GM18519 (cell line): ENCODE measurements around the gene WFDC2.

Experiments
- ATAC-seq: cut with Tn5 transposase; IDR thresholded peaks from one replicate; pipeline ENCODE4 v1.9.1; 2021; ENCODE audit warnings: mild to moderate bottlenecking, moderate library complexity; ENCODE audit not compliant: unreplicated experiment, low FRiP score

WFDC2 gene

DNA sequence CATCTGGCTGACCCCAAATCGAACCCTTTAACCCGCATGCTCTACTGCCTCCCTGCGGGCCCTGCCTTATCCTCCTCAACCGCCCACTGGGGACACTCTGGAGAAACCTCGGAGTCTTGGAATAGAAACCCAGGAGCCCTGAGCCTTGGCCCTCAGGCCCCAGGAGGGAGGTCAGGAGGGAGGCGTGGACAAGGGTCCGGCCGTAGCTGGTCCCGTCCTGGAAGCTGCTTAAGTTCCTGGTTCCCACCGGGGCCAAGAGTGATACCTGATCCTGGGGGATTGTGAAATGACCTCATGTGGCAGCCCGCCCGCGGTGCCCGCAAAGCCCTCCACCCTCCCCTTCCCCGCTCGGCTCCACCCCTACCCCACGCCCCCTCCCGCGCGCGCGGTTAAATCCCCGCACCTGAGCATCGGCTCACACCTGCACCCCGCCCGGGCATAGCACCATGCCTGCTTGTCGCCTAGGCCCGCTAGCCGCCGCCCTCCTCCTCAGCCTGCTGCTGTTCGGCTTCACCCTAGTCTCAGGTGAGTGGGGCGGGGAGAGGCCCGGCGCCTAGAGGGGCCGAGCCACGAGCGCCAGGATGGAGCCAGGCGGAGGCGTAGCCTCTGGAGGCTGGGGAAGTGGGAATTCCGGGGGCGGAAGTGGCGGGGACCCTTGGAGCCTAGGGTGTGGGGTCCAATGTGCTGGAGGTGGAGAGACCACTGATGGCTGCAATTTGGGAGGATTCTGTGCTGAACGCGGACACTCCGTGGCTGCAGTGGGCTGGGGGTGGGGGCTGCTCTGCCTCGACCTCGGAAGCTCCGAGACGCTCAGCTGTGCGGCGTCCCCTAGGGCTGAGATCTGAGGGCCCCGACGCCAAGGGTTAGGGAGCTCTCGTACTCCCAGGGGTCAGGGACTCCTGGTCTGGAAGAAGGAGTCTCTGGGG is at the start of gene WFDC2:
Gene WFDC2, plus strand, starts transcription at position 418 of the 926 bp plus-strand sequence. Its CDS starts 29 bp downstream, at position 447.
- ATAC-seq: no peak

DNA sequence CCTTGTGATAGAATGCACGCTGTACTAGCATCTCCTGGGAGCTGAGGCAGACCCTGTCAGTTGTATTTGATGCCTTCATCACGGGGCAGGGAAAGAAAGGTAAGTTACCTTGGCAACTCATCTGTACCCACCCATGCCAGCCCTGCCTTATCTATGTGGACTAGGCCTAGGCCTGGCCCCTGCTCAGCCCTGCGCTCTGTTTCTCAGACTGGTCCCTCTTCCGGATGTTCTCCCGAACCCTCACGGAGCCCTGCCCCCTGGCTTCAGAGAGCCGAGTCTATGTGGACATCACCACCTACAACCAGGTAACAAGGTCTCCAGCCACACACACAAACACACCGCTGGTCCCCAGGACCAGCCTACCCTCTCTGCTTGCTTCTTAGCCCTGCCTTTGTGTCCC is 49.4 kb upstream of the WFDC2 start:
- no peak for ATAC-seq

GRCh38 chr20:45423700-45424099 is 45.9 kb upstream of the WFDC2 start:
- ATAC-seq: no peak

GRCh38 chr20:45425561-45425960 is 44.0 kb upstream of the WFDC2 start:
- no peak for ATAC-seq

- no peak for ATAC-seq
Measured at GRCh38 chr20:45426320-45427016, 43.1 kb upstream of the WFDC2 start.

DNA sequence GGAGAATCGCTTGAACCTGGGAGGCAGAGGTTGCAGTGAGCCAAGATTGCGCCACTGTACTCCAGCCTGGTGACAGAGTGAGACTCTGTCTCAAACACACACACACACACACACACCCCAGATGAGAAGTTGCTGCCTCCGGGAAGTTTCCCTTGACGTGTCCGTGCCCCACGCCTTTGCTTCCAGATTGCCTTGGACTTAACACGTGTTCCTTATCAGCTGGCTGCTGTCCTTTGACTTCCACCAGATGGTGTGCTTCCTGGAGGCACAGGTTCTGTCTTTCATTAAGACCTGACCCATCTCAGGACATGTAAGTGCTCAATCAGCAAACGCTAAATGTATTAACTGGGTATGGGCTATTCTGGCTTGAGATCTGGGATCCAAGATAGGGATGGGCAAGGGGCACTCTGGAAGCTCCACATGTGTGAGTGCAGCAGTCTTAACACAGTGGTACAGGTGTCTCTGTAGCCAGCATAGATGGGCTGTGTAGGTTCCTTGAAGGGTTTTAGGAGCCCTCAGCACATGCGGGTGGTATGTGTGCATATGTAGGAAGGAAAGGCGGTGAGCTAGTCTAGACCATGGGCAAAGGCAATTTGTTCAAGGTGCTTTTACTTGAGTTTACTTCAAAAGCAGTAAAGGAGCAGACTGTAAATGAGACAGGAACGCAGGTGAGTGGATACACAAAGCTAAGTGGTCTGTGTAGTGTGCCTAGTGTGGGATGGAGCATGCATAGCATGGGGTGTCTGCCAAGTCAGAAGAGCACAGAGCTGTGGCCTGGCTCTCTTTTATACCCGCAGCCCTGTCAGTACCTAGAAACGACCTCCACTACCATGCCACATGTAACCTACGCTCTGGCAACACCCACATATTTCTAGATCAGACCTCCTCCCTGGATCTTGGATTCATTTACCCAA is 42.1 kb upstream of the WFDC2 start:
- ATAC-seq: no peak

DNA sequence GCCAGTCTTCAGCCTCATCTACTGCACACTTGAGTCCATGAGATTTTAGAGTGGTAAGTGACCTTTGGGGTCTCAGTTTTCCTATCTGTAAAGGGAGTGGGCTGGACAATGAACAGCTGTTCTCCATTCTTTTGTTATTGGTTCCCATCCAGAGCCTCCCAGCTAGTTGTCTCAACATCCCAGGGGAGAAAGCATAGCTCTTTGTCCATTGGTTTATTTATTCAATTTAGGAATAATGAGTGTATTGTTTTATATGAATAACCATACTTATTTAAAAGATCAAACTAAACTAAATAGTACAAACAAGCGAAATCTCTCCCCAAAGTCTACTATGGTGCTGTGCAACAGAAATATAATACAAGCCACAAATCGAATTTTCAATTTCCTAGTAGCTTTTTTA is 39.9 kb upstream of the WFDC2 start:
- no peak for ATAC-seq

GRCh38 chr20:45432294-45432693 is 37.3 kb upstream of the WFDC2 start:
- no peak for ATAC-seq

- ATAC-seq: no peak
Measured at GRCh38 chr20:45433316-45433715, 36.2 kb upstream of the WFDC2 start.

GRCh38 chr20:45433976-45434375 is 35.6 kb upstream of the WFDC2 start:
- no peak for ATAC-seq

GRCh38 chr20:45436732-45437485 is 32.6 kb upstream of the WFDC2 start:
- ATAC-seq: peak; percentile 46

DNA sequence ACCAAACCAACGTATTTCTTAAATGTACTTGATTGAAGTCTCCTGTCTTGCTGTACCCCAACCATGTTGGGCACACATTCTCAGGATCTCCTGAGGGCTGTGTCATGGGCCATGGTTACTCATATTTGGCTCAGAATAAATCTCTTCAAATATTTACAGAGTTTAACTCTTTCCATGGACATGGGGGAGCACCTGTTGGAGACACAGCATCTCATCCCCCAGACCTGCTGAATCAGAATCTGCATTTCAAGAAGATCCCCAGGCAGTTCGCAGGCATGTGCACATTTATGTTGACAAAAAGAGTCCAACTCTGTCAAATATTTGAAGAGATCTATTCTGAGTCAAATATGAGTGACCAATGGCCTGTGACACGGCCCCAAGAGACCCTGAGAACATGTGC is 29.1 kb upstream of the WFDC2 start:
- ATAC-seq: no peak

- ATAC-seq: no peak
Measured at GRCh38 chr20:45440891-45441685, 28.5 kb upstream of the WFDC2 start.

- ATAC-seq: no peak
Measured at GRCh38 chr20:45441746-45442145, 27.8 kb upstream of the WFDC2 start.

DNA sequence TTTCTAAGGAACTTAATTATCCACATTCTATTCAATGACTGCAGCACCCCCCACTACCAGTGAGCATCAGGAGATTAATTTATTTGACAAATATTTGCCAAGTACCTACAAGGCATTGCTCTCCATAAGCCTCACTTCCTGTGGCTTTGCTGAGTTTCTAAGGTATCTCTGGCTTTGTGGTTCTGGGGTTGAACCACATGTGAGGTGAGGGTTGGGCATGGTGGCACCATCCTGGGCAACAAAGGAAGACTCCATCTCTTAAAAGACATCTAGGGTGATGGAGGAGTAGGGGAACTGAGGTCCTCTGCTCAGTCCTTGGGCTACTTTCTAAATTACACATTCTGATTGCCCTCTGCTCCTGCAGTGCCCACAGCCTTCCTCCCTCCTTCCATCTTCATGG is 25.5 kb upstream of the WFDC2 start:
- no peak for ATAC-seq

DNA sequence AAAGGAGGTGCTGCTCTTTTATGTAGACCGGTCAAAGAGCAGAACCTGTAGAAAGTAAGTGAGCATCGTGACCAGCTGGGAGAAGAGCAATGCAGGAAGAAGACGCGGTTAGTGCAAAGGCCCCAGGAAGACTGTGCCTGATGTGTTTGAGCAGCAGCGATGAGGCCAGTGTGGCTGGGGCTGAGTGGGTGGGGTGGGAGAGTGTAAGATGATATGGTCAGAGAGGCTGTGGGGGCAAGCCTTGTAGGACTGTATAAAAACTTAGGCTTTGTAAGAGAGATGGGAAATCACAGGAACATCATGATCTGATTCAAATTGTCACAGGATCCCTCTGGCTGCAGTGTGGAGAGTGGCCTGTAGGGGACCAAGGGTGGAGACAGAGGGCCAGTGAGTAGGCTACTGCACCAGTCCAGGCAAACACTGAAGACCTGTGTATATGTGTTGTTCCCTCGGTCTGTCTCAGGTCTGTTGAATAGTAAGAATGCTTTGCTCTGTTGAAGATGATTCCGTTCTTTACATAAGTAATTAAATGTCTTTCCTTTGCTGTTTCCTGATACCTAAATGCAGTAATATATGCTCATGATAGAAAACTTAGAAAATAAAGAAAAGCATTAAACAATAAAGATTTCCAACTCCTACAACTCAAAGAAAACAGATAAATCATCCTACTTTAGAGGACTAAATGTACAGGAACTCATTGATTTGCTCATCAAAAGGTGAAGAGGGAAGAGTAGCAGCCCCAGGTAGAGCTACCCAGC is 23.6 kb upstream of the WFDC2 start:
- ATAC-seq: no peak

DNA sequence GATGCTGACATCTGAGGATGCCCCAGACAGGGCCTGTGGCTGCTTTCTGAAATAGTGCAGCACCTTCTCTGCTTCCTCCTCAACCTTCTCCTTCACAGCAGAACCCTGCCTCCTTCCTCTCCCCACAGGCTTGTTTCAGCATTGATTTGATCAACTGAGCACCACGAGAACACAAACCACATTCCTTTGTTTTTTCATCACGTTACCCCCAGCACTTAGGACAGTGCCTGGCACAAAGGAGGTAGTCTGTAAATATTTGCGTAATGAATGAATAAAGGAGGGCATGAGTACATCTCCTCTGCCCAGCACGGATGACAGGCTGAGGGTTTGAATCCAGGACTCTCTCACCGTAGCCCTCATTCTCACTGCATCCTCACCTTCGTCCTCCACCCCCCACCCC is 21.3 kb upstream of the WFDC2 start:
- ATAC-seq: no peak

- ATAC-seq: no peak
Measured at GRCh38 chr20:45449528-45449927, 20.0 kb upstream of the WFDC2 start.
